Stimulated activated CD8-positive, alpha-beta memory T cell treated with anti-CD3 and anti-CD28 coated beads, Interleukin-2, amount 100 ng/mL, for 1 hour (primary cell): ENCODE measurements around the gene ELOVL7.
"Not testable (repeated sequence)": the region's sequence is repeated elsewhere in the genome, so short reads cannot be mapped to it uniquely, and the experiment has no call there.

Experiments
- DNase-seq, 2 donors: peaks; one replicate each; pipeline ENCODE4 v3.0.0-alpha.2; 2020; ENCODE audit warnings: low read depth in 2 of 2

The ELOVL7 gene

DNA sequence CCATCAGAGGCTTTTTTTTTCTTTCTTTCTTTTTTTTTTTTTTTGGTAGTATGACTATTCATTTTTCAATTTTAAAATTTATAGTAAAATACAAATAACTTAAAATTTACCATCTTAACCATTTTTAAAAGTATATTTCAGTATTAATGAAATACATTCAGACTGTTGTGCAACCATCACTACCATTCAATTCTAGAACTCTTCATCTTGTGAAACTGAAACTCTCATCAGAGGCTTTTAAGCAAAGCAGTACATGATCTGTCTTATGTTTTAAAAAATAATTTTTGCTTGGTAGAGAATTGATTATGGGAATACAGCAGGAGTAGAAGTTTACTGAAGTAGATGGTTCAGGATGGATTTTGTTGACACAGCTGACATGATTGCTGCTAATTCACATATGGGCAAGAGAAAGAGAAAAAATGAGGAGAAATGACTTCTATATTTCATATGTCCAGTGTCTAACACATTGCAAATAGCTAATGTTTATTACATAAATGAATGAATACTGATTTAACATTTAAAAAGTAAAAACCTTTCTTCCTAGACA lies 13.4 kb downstream of the ELOVL7 start:
- no peak for DNase-seq

DNA sequence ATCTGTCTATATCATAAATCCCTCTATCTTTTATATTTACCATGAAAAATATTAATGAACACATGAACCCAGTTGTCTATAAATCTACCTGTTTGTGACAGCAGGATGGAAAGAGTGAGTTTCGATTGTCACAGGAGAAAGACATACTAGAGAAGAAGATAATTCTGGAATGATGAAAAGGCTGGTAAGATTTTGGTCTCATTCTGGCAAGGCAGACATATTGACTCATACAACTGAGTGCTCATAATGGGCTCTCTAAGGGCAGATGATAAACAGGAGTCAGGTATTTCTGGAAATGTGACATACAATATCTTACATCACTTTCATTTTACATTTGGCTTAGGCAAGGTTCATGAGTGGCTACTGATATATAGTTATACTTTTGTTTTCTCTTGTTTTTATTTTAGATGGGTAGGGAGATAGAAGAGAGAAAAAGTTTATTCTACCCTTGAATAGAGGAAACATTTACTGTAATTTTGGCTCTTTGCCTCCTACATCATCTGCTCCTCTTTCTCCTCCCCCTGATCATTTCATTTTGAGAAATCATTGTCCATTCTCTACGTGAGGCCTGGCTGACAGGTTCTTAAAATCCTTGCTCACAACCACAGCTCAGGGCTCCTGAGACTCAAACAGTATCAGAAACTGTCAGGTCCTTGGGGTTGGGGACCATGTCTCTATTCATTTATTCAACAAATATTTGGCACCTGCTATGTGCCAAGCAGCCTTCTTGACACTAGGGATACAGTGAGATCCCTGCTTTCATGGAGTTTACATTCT lies 14.4 kb downstream of the ELOVL7 start:
- DNase-seq, result no peak

DNA sequence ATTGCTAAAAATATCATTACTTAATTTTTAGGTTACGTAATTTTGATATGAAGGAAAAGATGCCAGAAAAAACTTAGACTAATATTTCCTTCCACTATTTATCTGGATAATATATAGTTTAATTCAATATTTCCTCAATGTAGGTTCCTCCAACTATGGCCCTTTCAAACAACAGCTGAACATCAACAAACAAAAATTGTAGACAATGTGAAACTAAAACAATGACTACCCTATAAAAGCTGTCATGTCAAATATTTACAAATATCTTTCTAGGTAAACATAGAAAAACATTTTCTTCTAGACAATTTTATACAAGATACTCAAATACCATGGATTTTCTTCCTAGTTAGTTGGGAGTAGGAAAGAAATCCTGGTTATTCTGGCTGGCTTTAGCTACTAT lies 16.9 kb downstream of the ELOVL7 start:
- no peak for DNase-seq

DNA sequence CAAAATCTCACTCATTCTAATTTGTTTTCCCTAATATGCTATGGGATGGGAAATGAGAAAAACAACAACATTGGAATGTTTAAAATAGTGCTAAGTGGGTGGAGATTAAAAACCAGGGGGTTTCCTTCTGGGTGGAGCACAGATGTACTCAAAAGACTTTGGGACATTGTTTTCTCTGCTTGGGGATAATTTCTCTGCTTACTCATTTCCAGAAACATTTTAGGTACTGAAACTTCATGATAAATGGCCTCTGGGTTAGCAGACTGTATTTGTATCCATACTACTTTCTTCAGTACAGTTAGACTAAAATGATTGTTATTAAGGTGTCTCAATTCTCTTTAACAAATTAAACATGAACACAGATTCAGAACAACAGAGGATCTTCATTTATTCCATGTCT lies 17.4 kb downstream of the ELOVL7 start:
- no peak for DNase-seq

DNA sequence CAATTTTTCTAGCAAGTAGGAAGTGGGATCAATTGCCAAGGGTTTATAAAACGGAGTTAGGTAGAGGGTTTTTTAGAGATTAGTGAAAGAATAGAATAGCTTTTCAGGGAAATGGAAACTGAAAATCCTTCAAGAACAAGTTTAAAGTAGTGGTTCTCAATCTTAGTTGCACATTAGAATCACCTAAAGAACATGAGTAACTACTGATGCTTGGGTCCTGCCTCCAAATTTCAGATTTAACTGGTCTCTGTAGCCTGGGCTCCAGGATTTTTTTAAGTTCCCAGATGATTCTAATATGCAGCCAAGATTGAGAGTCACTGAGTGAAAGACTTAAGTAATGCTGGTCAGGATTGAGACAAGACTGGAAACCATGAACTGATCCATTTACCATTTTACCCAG lies 20.5 kb downstream of the ELOVL7 start:
- no peak for DNase-seq

DNA sequence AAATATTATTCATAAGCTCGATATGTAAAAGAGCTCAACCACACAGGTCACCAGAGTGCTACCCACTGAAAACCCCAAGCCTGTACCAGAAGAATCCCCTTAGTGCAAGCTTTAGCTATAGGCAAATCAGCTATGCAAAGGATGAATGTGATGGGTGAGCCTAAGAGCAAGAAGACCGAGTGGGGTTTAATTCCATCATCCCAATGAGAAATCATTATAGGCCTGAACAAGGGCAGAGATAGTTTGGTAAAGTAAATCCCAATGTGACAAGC lies 21.8 kb downstream of the ELOVL7 start:
- no peak for DNase-seq

DNA sequence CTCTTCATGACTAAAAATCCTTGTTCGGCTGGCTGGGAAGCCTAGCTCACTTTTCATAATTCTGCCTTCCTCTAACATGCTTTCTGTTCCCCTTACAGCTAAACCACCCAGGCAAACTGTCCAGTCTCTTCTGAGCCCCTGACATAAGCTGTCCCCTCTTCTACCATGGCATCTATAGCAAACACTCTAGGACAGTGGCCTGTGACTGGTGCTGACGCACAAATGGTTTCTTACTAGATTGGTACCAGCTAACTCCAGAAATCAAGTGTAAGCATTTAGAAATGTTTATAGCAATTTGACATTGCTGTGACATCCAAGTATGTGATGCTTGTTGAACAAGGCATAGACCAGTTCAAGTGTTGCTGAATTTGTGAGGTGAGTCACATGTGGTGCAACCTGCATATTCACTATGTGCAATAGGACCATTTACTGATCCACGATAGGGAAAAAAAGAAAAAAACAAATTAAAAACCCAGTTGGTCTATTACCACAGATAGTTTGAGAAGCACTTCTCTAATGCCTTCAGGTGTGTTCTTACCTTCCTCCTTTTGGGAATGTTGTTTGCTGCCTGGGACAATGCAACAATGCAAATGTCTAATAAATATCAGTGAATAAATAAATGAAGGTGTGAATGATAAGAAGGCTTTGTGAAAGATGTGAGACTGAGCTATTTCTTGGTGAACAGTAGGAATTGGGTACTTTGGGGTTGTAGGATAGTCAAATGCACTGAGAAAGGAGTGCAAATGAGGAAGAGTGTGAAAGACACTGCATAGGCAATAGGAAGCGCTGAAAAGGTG lies 22.4 kb downstream of the ELOVL7 start:
- DNase-seq, result no peak

DNA sequence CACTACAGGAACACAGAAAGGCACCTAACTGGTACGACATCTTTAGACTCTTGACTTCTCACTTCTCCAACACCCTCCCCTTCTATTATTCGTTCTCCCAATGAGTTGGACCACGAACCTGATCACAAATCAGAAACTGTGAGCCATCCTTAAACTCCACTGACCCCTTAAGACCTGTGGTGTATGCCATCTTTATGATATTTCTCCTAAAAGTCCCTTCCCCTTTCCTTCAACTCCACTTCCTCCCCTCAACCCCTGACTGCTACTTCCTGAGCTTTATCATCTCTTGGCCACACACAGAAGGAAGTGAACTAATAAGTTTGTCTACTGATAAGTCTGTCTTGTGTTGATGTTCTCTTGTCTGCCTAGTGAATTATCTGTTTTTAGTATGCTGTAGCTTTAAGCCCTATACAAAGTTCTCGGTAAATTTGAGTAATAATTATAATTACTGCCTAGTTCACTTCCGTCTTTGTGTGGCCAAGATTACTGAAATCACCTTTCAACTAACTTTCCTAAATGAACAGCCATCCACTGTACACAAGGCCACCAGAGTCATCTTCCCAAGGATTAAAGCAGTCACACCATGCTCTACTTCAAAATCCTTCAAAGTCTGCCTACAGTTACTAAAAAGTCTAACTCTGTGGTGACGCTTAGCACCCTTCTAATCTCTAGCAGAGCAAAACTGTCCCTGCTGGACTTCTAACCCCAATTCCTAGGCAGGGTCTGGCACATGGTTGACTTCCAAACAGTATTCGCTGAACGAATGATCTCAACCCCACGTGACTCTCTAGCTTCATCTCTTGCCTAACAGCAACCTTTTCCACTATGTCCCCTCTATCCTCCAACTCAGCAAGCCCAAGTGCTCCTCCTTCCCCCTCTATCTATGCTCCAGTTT lies 23.2 kb downstream of the ELOVL7 start:
- DNase-seq, result no peak

DNA sequence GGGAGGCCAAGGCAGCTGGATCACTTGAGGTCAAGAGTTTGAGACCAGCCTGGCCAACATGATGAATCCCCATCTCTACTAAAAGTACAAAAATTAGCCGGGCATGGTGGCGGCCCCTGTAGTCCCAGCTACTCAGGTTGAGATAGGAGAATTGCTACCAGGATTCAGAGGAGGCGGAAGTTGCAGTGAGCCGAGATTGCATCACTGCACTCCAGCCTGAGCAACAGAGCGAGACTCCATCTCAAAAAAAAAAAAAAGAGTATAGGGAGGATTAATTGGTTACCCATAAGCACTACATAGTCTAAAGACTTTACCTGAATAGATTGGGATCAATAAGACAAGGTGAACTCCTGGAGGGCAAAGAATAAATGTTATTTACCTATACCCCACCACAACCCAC lies 27.9 kb downstream of the ELOVL7 start:
- not testable (repeated sequence) for DNase-seq

DNA sequence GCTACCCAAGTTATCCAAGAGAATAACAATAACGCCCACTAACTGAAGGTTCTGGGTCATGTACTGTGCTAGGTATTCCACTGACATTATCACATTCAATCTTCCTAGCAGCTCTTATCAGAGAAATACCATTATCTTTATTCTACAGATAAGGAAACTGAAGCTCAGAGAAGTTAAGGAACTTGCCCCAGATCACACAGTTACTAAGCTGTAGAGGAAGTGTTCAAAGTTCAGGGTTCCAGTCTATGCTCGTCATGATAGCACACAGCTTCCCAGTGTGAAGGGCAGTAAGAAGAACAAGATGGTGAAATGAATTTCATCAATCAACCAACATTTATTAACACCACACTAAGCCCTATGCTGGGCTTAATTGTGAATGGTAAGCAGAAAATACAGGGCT lies 29.6 kb downstream of the ELOVL7 start:
- DNase-seq, result no peak

DNA sequence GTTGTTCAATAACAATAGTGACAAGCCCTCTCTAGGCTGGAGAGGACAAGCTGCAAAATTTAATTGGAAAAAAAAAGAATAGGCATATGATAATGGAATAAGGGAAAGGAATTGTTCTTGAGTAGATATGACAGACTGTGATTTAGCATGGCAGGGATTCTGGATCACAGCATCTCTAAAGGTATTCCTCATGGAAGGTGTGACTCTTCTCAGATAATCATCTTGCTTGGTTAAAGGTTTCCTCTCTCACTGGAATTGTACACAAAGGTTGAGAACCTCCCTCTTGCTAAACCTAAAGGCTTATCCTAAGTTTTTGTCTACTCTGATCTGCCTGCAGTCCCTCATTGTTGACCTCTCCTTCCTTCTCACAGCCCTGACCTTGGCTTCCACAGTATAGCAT lies 31.6 kb downstream of the ELOVL7 start:
- no peak for DNase-seq

DNA sequence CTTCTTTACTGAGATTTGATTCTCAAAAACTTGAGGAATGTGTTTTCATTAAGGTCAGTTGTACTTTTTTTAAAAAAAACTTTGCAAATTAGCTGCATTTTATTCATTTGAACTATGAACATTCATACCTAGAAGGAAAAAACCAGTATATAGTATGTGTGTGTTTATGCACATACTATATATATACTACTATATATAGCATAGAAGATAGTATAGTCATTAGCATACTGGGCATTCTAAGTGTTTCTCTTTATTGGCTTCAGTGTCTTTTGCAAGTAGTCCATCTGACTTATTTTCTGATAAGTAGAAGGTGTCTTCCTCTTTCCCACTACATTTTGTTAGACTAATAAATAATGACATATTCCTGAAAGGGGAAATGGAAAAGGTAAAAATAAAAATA lies 33.0 kb downstream of the ELOVL7 start:
- DNase-seq, result no peak

DNA sequence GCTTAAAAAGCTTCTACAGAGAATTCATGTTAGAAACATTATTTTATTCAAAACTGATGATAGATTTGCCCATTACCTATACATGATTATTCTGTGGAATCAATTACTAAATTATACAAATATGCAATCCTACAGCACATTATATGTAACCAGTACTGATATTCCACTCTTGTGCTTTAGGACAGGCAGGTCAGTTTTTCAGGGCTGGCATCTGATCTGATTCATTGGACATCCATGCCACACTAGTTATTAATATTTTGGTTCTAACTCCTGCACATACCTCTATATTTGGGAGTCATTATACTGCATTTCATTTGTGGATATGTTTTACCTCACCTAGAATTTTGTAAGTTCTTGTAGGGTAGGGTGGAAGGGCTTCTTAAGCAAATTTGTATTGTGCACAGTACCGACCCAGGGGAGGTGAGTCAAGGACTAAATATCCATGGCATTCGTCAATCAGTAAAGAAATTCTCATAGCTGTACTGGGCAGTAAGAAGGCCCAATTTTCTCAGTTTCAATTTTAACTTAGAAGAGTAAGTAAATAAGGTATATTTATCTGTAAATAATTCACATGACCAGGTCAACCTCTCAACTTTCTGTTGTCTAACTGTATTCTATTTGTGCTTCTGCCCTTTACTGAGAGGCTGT lies 33.5 kb downstream of the ELOVL7 start:
- DNase-seq, result no peak

DNA sequence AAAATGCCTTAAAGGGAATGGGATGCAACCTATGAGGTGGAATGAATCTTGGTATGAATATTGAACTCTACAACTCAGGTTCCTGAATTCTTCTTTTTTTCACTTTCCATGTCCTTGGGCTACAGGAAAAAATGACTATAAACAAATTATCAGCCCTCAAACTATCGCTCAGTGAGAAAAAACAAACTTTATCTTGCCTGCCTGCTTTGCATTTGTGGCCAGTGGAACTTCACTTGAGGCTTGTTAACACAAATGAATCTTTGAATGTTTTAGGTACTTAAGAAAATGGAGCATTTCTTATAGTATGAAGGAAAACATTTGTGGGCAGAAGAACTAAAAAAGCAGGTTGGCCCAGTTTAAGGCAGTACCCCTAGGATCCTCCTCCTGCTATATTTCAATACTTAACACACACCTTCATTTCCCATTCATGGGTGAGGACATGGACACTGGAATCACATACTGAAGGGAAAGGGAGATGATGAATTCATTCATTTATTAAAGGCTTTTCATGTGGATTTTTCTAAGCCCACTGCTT lies 34.1 kb downstream of the ELOVL7 start:
- no peak for DNase-seq

DNA sequence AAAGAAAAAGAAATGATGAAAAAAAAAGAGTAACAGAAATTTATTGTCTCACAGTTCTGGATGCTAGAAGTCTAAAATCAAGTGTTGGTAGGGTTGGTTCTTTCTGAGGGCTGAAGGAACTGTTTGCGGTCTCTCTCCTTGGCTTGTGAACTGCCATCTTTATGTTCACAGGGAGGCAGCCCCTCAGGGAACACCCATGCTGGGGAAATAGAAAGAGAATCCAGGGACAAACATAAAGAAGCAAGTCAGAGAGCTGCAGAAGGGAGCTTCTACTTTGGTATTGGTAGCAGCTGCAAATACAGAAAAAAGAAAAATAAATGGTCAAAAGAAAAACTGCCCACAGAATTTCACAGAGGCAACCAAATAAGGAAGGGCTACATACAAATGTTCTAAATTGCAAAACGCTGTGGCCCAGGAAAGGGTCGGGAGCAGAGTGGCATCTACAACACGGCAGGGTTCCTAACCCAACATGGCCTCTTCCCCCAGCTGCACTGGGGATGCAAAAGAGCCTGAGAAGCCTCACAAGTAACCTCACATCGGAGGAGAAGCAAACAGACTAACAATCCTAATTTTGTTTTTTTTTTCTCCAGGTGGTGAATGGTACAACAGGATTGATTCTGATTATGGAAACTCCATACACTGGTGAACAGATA lies 37.4 kb downstream of the ELOVL7 start:
- no peak for DNase-seq

DNA sequence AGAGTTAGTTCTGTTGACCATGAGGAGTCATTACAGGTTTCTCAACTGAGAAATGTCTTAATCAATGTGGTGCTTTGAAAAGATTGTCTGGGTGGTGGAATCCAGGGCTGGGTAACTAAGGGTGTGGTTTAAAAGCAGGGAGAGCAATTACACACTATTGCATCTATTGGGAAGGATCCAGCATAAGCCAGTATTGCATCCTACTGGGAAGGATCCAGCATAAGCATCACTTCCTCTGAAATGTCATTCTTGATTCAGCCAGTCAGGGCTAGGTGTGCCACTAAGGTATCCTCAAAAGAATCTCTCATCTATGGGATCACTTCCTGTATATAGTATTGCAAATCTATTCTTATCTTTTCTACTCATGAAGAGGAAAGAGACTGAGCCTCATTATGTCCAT lies 38.6 kb downstream of the ELOVL7 start:
- no peak for DNase-seq

DNA sequence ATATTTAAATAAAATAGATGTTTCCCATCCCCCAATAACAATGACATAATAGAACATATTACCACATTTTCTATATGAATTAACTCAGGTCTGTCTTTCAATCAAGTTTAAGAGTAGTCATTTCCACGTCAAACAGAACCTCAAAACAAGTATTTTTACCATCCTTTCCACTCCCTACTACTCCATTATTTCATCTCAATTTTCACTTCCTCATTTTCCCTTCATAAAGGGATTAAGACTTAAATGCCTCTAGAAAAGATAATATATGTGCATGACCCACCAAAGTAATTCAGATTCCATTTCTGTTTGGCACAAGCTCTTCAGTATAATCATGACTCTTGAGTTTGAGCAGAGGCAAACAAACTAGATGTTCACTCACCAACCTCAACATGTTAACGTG lies 40.4 kb downstream of the ELOVL7 start:
- no peak for DNase-seq

DNA sequence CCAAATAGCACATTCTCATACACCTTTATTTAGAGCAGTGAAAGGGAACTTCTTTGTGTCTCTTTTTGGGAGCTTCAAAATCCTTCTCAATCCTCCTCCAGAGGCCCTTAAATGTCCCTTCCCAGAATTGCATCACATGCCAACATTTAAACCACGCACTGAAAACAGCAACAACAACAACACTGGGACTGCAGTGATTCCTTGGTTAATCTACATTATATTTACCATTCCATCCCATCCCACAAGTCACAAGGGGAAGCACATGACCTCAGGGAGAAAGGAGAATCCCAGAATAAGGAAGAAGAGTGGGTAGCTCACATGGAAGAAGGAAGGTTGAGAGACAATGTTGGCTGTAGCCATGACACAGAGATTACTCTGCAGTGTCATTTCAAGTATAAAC lies 41.1 kb downstream of the ELOVL7 start:
- DNase-seq, result no peak

DNA sequence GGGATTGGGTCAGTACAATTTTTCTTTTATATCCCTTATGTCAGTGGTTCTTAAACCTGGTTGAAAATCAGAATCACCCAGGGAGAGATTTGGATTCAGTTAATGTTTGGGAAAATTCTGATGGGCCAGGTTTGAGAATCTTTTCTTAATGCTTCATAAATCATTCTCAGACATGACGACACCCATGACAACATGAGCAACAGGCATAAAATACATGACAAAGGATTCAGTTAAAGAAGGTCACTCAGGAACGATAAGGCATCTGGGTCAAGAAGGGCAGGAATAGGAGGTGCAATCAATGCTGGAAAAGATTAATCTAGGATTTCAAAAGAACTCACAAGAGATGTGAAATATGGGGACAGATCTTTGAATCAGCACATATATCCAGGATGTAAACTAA lies 41.8 kb downstream of the ELOVL7 start:
- no peak for DNase-seq

DNA sequence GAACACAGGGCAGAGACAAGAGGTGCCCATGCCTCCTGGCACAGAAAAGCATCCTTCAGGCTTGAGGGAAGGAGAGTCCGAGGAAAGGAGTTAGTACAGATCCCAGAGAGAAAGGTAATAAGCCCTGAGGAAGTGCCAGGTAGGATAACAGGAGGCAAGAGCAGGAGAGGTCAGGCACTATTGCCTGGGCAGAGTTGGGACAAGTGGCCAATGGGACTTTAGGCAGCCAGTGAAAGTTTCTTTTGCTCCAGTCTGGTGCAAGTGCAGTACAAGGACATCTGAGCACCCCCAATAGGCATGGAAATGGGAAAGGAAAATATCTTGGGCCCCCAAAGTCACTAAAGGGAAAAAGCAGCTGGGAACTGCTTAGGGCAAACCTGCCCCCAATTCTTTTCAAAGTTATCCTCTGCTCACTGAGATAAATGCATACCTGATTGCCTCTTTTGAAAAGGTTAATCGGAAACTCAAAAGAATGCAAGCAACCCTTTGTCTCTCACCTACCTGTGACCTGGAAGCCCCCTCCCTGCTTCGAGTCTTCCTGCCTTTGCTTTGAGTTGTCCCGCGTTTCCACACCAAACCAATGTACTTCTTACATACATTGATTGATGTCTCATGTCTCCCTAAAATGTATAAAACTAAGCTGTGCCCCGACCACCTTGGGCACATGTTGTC lies 46.5 kb downstream of the ELOVL7 start:
- DNase-seq, result no peak
